ENCODE results near the gene COQ4.
"Not testable (repeated sequence)": the region's sequence is repeated elsewhere in the genome, so short reads cannot be mapped to it uniquely, and the experiment has no call there.

Gene COQ4

GRCh38 chr9:128324401-128324800 is 1.8 kb downstream of the COQ4 start:
- TF ChIP-seq CTCF (IDR thresholded peaks at IDR 0.05; ENCODE audit: control extremely low read depth, extremely low read depth, low read depth, missing control alignments): no peak
- DNase-seq (ENCODE audit: extremely low spot score): no peak
- ChIA-PET POLR2A (interaction anchor here (0.6 kb wide), 1 partner anchor 315 kb away, joined by 3 read pairs; no protein-coding TSS in a partner anchor), CTCF (interaction anchor here (1.3 to 2.4 kb wide), 3 partner anchors 17 to 115 kb away, joined by 3 to 10 read pairs (median 5); no protein-coding TSS in a partner anchor)

GRCh38 chr9:128325629-128326028 is 3.0 kb downstream of the COQ4 start:
- ChIA-PET CTCF (interaction anchor here (1.1 to 2.4 kb wide), 4 partner anchors 11 to 113 kb away, joined by 3 to 10 read pairs (median 4); no protein-coding TSS in a partner anchor), POLR2A (no interaction called here)
- no peak for DNase-seq (ENCODE audit: extremely low spot score)
- TF ChIP-seq CTCF (IDR thresholded peaks at IDR 0.05; ENCODE audit: control extremely low read depth, extremely low read depth, low read depth, missing control alignments): no peak

GRCh38 chr9:128333451-128333869 is 10.8 kb downstream of the COQ4 start:
- ChIA-PET POLR2A (no interaction called here), CTCF (interaction anchor here (0.9 to 1.6 kb wide), 4 partner anchors 8 to 38 kb away, joined by 3 to 4 read pairs (median 4); no protein-coding TSS in a partner anchor)
- TF ChIP-seq CTCF (IDR thresholded peaks at IDR 0.05; ENCODE audit: control extremely low read depth, extremely low read depth, low read depth, missing control alignments): no peak
- DNase-seq (ENCODE audit: extremely low spot score): no peak

GRCh38 chr9:128335161-128335560 is 12.5 kb downstream of the COQ4 start:
- ChIA-PET POLR2A (interaction anchor here (1.1 kb wide), 1 partner anchor 36 kb away, joined by 3 read pairs; the partner anchor contains the start of gene URM1), CTCF (interaction anchor here (0.9 to 2.4 kb wide), 6 partner anchors 9 to 40 kb away, joined by 3 to 7 read pairs (median 4); no protein-coding TSS in a partner anchor)
- DNase-seq (ENCODE audit: extremely low spot score): no peak
- TF ChIP-seq CTCF (IDR thresholded peaks at IDR 0.05; ENCODE audit: control extremely low read depth, extremely low read depth, low read depth, missing control alignments): no peak

- no peak for TF ChIP-seq CTCF (IDR thresholded peaks at IDR 0.05; ENCODE audit: control extremely low read depth, extremely low read depth, low read depth, missing control alignments)
- ChIA-PET POLR2A (interaction anchor here (1.1 kb wide), 1 partner anchor 35 kb away, joined by 3 read pairs; the partner anchor contains the start of gene URM1), CTCF (interaction anchor here (0.7 to 2.4 kb wide), 10 partner anchors 8 to 84 kb away, joined by 3 to 7 read pairs (median 4); partner anchors contain the start of genes CERCAM and TRUB2)
- DNase-seq (ENCODE audit: extremely low spot score): no peak
Observed at GRCh38 chr9:128335914-128336313, 13.3 kb downstream of the COQ4 start.

- ChIA-PET POLR2A (no interaction called here), CTCF (interaction anchor here (2.5 to 2.9 kb wide), 2 partner anchors 24 to 42 kb away, joined by 8 to 10 read pairs; no protein-coding TSS in a partner anchor)
- no peak for DNase-seq (ENCODE audit: extremely low spot score)
- TF ChIP-seq CTCF (IDR thresholded peaks at IDR 0.05; ENCODE audit: control extremely low read depth, extremely low read depth, low read depth, missing control alignments): no peak
Observed at GRCh38 chr9:128337936-128338335, 15.3 kb downstream of the COQ4 start.

- CTCF ChIA-PET: interaction anchor here (2.5 to 2.9 kb wide), 2 partner anchors 23 to 43 kb away, joined by 8 to 10 read pairs; no protein-coding TSS in a partner anchor
- POLR2A ChIA-PET: interaction anchor here (0.6 kb wide), 1 partner anchor 89 kb away, joined by 3 read pairs; no protein-coding TSS in a partner anchor
- not testable (repeated sequence) for DNase-seq (ENCODE audit: extremely low spot score)
Observed at GRCh38 chr9:128338852-128339614, 16.4 kb downstream of the COQ4 start.

Measured in GM10248 (cell line).